KMS-11 (cell line): ENCODE data around the gene BAZ1A.
"Not testable (repeated sequence)": the region's sequence is repeated elsewhere in the genome, so short reads cannot be mapped to it uniquely, and the experiment has no call there.

Experiments used
- H2AFZ ChIP-seq: fragments of 200-600 bp; sonication (generic); 2 replicates; pipeline ENCODE4 v1.6.1; 2016; ENCODE audit warnings: antibody characterized with exemption, mixed run types, low read depth
- H3K27ac ChIP-seq: fragments of 200-600 bp; sonication (generic); 2 replicates; pipeline ENCODE4 v1.6.1; 2016; ENCODE audit warnings: mild to moderate bottlenecking, mixed run types
- H3K27me3 ChIP-seq: fragments of 200-600 bp; sonication (generic); 2 replicates; pipeline ENCODE4 v1.6.1; 2017; ENCODE audit warnings: mild to moderate bottlenecking, low read depth, mixed run types, moderate library complexity; ENCODE audit not compliant: insufficient read depth
- H3K36me3 ChIP-seq: fragments of 200-600 bp; sonication (generic); 2 replicates; pipeline ENCODE4 v1.6.1; 2017; ENCODE audit warnings: mild to moderate bottlenecking, mixed run types; ENCODE audit not compliant: insufficient read depth
- H3K4me1 ChIP-seq: fragments of 200-600 bp; sonication (generic); 2 replicates; pipeline ENCODE4 v1.6.1; 2016; ENCODE audit warnings: mild to moderate bottlenecking, low read depth, mixed run types; ENCODE audit not compliant: poor library complexity, severe bottlenecking
- H3K4me2 ChIP-seq: fragments of 200-600 bp; sonication (generic); 2 replicates; pipeline ENCODE4 v1.7.0; 2016; ENCODE audit warnings: mild to moderate bottlenecking, mixed run types
- H3K4me3 ChIP-seq: fragments of 200-600 bp; sonication (generic); IDR thresholded peaks from 2 replicates; pipeline ENCODE4 v1.6.1; 2017; ENCODE audit warnings: low read depth, low read length, mixed read lengths; ENCODE audit not compliant: insufficient read depth
- H3K79me2 ChIP-seq: fragments of 200-600 bp; sonication (generic); 2 replicates; pipeline ENCODE4 v1.6.1; 2016; ENCODE audit warnings: low read depth, mixed run types; ENCODE audit not compliant: insufficient read depth
- H3K9ac ChIP-seq: fragments of 200-600 bp; sonication (generic); 2 replicates; pipeline ENCODE4 v1.6.1; 2016; ENCODE audit warnings: mild to moderate bottlenecking, mixed run types
- H4K20me1 ChIP-seq: fragments of 200-600 bp; sonication (generic); 2 replicates; pipeline ENCODE4 v1.6.1; 2016; ENCODE audit warnings: mild to moderate bottlenecking, mixed run types; ENCODE audit not compliant: insufficient read depth
- TF ChIP-seq, protein P1 (sequence below): fragments of 200-600 bp; sonication (generic); conservative IDR thresholded peaks from 2 replicates; pipeline ENCODE4 v1.6.1; 2017; ENCODE audit warnings: low read depth, mild to moderate bottlenecking, antibody characterized with exemption, low read length, moderate library complexity, mixed read lengths

BAZ1A gene

DNA sequence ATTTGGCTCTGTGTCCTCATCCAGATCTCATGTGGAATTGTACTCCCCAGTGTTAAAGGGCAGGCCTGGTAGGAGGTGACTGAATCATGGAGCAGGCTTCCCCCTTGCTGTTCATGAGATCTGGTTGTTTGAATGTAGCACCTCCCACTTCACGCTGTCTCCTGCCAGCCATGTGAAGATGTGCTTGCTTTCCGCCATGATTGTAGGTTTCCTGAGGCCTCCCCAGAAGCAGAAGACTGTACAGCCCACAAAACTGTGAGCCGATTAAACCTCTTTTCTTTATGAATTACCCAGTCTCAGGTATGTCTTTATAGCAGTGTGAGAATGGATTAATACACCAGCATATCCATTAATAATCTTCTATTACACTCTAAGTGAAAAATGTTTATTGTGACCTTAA, 70.2 kb downstream of the BAZ1A start:
- TF ChIP-seq, protein P1, sequence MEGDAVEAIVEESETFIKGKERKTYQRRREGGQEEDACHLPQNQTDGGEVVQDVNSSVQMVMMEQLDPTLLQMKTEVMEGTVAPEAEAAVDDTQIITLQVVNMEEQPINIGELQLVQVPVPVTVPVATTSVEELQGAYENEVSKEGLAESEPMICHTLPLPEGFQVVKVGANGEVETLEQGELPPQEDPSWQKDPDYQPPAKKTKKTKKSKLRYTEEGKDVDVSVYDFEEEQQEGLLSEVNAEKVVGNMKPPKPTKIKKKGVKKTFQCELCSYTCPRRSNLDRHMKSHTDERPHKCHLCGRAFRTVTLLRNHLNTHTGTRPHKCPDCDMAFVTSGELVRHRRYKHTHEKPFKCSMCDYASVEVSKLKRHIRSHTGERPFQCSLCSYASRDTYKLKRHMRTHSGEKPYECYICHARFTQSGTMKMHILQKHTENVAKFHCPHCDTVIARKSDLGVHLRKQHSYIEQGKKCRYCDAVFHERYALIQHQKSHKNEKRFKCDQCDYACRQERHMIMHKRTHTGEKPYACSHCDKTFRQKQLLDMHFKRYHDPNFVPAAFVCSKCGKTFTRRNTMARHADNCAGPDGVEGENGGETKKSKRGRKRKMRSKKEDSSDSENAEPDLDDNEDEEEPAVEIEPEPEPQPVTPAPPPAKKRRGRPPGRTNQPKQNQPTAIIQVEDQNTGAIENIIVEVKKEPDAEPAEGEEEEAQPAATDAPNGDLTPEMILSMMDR = no peak
- H2AFZ ChIP-seq = no peak overlapping the region
- H3K4me2 ChIP-seq = no peak overlapping the region
- no peak overlapping the region for H3K4me3 ChIP-seq
- H3K4me1 ChIP-seq = no peaks in the 10 kb centered on the region
- no peaks in the 10 kb centered on the region for H3K27me3 ChIP-seq
- peaks cover 5% of the 10 kb centered on the region; the same call in 1 of the 2 replicates for H3K36me3 ChIP-seq
- H3K27ac ChIP-seq = no peak overlapping the region
- H4K20me1 ChIP-seq = no peaks in the 10 kb centered on the region
- no peaks in the 10 kb centered on the region for H3K79me2 ChIP-seq
- no peak overlapping the region for H3K9ac ChIP-seq

DNA sequence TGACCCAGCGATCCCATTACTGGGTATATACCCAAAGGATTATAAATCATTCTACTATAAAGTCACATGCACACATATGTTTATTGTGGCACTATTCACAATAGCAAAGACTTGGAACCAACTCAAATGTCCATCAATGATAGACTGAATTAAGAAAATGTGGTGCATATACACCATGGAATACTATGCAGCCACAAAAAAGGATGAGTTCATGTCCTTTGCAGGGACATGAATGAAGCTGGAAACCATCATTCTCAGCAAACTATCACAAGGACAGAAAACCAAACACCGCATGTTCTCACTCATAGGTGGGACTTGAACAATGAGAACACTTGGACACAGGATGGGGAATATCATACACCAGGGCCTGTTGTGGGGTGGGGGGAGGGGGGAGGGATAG, 76.3 kb downstream of the BAZ1A start:
- H3K9ac ChIP-seq, H3K79me2 ChIP-seq, H3K36me3 ChIP-seq, H2AFZ ChIP-seq, H3K27ac ChIP-seq, H3K27me3 ChIP-seq, H4K20me1 ChIP-seq, H3K4me3 ChIP-seq, H3K4me2 ChIP-seq, H3K4me1 ChIP-seq: not testable (repeated sequence)

DNA sequence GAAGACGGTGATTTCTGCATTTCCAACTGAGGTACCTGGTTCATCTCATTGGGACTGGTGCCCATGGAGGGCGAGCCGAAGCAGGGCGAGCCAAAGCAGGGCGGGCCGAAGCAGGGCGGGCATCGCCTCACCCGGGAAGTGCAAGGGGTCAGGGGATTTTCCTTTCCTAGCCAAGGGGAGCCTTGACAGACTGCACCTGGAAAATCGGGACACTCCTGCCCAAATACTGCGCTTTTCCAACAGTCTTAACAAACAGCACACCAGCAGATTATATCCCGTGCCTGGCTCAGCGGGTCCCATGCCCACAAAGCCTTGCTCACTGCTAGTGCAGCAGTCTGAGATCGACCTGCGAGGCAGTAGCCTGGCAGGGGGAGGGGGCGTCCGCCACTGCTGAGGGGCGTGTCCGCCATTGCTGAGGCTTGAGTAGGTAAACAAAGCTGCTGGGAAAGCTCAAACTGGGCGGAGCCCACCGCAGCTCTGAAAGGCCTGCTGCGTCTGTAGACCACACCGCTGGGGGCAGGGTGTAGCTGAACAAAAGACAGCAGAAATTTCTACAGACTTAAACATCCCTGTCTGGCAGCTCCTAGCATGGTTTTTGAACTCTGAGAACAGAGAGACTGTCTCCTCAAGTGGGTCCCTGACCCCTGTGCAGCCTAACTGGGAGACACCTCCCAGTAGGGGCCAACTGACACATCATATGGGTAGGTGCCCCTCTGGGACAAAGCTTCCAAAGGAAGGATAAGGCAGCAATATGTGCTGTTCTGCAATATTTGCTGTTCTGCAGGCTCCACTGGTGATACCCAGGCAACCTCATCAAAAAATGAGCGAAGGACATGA, 77.2 kb downstream of the BAZ1A start:
- H3K36me3 ChIP-seq = no peaks in the 10 kb centered on the region
- H3K4me1 ChIP-seq = no peaks in the 10 kb centered on the region
- TF ChIP-seq, protein P1 = no peak
- H3K27me3 ChIP-seq = no peaks in the 10 kb centered on the region
- no peak overlapping the region for H3K4me3 ChIP-seq
- H3K79me2 ChIP-seq = no peaks in the 10 kb centered on the region
- no peak overlapping the region for H3K27ac ChIP-seq
- no peak overlapping the region for H3K4me2 ChIP-seq
- H3K9ac ChIP-seq = no peak overlapping the region
- H4K20me1 ChIP-seq = no peaks in the 10 kb centered on the region
- H2AFZ ChIP-seq = no peak overlapping the region

DNA sequence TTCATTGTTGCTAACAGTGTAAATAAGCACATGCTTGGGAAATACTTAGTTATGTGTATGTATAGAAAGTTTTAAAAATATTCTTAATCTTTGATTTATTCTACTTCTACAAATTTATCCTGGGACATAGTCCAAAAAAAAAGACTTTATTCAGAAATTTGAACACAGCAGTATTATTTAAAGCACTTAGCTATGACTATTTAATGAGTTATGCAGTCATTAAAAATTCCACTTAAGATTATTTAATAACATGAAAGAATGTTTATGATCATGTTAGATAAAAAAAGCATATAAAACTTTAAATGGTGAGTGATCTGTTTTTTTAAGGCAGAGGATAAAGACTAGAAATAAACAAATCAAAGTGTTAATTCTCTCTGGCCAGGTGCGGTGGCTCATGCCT, 78.3 kb downstream of the BAZ1A start:
- H3K9ac ChIP-seq = no peak overlapping the region
- H2AFZ ChIP-seq = no peak overlapping the region
- no peaks in the 10 kb centered on the region for H3K4me1 ChIP-seq
- H3K36me3 ChIP-seq = no peaks in the 10 kb centered on the region
- no peak overlapping the region for H3K27ac ChIP-seq
- no peaks in the 10 kb centered on the region for H4K20me1 ChIP-seq
- H3K79me2 ChIP-seq = no peaks in the 10 kb centered on the region
- no peak overlapping the region for H3K4me2 ChIP-seq
- TF ChIP-seq, protein P1 = no peak
- H3K27me3 ChIP-seq = no peaks in the 10 kb centered on the region
- no peak overlapping the region for H3K4me3 ChIP-seq

DNA sequence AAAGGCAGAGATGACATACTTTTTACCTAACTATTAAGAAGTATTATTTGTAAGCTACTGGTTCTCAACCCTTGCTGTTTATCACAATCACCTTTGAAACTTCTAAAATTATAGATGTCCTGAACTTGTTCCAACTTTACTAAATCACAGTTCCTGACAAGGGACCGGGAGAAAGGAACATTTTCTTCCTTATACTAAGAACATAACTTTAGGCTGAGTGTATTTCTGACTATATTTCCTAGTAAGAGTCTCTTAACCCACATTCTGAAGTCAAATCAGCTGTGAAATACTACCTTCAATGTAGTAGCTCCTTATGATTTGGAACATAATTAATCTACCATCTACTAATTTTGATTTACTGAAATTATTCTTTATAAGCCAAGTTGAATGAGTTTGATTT, 80.2 kb downstream of the BAZ1A start:
- H3K27ac ChIP-seq = no peak overlapping the region
- no peaks in the 10 kb centered on the region for H3K27me3 ChIP-seq
- TF ChIP-seq, protein P1 = no peak
- no peak overlapping the region for H3K4me2 ChIP-seq
- H4K20me1 ChIP-seq = no peaks in the 10 kb centered on the region
- no peaks in the 10 kb centered on the region for H3K4me1 ChIP-seq
- H3K9ac ChIP-seq = no peak overlapping the region
- no peak overlapping the region for H3K4me3 ChIP-seq
- H2AFZ ChIP-seq = no peak overlapping the region
- H3K79me2 ChIP-seq = no peaks in the 10 kb centered on the region
- no peaks in the 10 kb centered on the region for H3K36me3 ChIP-seq
